ENCODE data around the gene GRN.

The GRN gene

GRCh38 chr17:44351464-44351863 is 6.4 kb downstream of the GRN start:
- Histone ChIP-seq H3K27ac (replicated peaks) (no peak overlapping the region), H3K4me3 (replicated peaks; ENCODE audit: insufficient read depth, low read length) (no peak overlapping the region)

GRCh38 chr17:44351961-44352827 is 7.1 kb downstream of the GRN start:
- Histone ChIP-seq H3K27me3 (ENCODE audit: insufficient read depth, poor library complexity, severe bottlenecking) (peaks cover 16% of the 10 kb centered on the region), H3K4me3 (replicated peaks; ENCODE audit: insufficient read depth, low read length) (no peak overlapping the region), H3K27ac (replicated peaks) (no peak overlapping the region)
- DNase-seq (ENCODE audit: low read depth in 1 of 2, low spot score in 1 of 2) = no peak
- TF ChIP-seq SPI1 (IDR thresholded peaks at IDR 0.05; ENCODE audit: borderline replicate concordance, low read depth) (no peak), POLR2AphosphoS5 (IDR thresholded peaks at IDR 0.05; ENCODE audit: low read depth) (no peak), CTCF (IDR thresholded peaks at IDR 0.05; ENCODE audit: insufficient read depth, low read length) (no peak), GABPA (IDR thresholded peaks at IDR 0.05; ENCODE audit: low read depth) (no peak), REST (IDR thresholded peaks at IDR 0.05; ENCODE audit: insufficient replicate concordance, low read depth) (no peak)

More at GRCh38 chr17:44351464-44351863, 6.4 kb downstream of the GRN start:
- no peak for DNase-seq (ENCODE audit: low read depth in 1 of 2, low spot score in 1 of 2)
- TF ChIP-seq REST (IDR thresholded peaks at IDR 0.05; ENCODE audit: insufficient replicate concordance, low read depth) (no peak), CTCF (IDR thresholded peaks at IDR 0.05; ENCODE audit: insufficient read depth, low read length) (no peak), POLR2AphosphoS5 (IDR thresholded peaks at IDR 0.05; ENCODE audit: low read depth) (no peak), SPI1 (IDR thresholded peaks at IDR 0.05; ENCODE audit: borderline replicate concordance, low read depth) (no peak), GABPA (IDR thresholded peaks at IDR 0.05; ENCODE audit: low read depth) (no peak)
- peaks cover 16% of the 10 kb centered on the region for H3K27me3 ChIP-seq (ENCODE audit: insufficient read depth, poor library complexity, severe bottlenecking)

- TF ChIP-seq CTCF (IDR thresholded peaks at IDR 0.05; ENCODE audit: insufficient read depth, low read length) = no peak
- no peak for TF ChIP-seq SPI1 (IDR thresholded peaks at IDR 0.05; ENCODE audit: borderline replicate concordance, low read depth)
- TF ChIP-seq REST (IDR thresholded peaks at IDR 0.05; ENCODE audit: insufficient replicate concordance, low read depth) = no peak
- TF ChIP-seq POLR2AphosphoS5 (IDR thresholded peaks at IDR 0.05; ENCODE audit: low read depth) = no peak
- no peak for TF ChIP-seq GABPA (IDR thresholded peaks at IDR 0.05; ENCODE audit: low read depth)
- H3K4me3 ChIP-seq (replicated peaks; ENCODE audit: insufficient read depth, low read length) = no peak overlapping the region
- DNase-seq (ENCODE audit: low read depth in 1 of 2, low spot score in 1 of 2) = no peak
- H3K27me3 ChIP-seq (ENCODE audit: insufficient read depth, poor library complexity, severe bottlenecking) = peaks cover 16% of the 10 kb centered on the region
- no peak overlapping the region for H3K27ac ChIP-seq (replicated peaks)
Measured at GRCh38 chr17:44352828-44353671, 7.9 kb downstream of the GRN start.

Data from HL-60 (cell line).